ENCODE measurements around the gene PROX1.

Gene PROX1

DNA sequence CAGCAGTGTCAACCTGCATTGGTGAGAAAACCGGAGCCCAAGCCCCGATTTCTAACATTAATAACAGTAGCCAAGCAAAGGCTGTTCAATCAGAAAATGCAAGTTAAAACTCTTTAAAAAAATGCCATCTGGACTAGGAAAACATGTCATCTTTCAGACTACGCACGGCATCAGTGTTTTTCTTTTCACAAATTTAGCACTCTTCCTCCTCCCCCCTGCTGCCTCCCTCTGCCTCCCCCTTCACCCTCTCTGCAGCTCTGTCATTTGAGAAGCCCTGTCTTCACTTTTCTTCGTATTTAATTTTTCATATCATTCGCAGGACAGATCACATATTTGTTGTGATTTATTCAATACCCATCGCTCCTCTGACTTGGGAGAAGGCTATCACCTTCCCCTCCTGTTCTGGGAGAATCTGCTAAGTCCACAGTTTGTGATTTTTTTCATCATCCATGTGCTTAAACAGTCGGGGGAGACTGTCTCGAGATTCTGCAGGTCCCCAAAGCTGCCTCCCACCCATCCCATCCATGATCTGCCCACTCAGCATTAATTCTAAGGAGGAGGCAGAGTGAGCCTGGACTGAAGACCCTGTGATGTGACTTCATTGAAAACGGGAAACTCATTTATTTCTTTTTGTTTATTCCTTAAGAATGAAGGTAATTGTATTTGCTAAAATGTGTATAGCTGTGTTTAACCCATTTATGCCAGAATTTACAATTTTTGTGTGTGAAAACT lies 84.8 kb downstream of the PROX1 start:
- H3F3A ChIP-seq (ENCODE audit: insufficient read depth, low read length): no peaks in the 10 kb centered on the region
- H3K9me2 ChIP-seq (ENCODE audit: low read depth, low read length): no peaks in the 10 kb centered on the region
- no peaks in the 10 kb centered on the region for H4K20me1 ChIP-seq (ENCODE audit: insufficient read depth, low read length)
- no peak overlapping the region for H3K27ac ChIP-seq (ENCODE audit: low read depth, low read length, poor library complexity, severe bottlenecking)
- no peaks in the 10 kb centered on the region for H3K27me3 ChIP-seq (ENCODE audit: insufficient read depth, low read length)
- TF ChIP-seq EZH2 (IDR thresholded peaks at IDR 0.05; ENCODE audit: borderline replicate concordance, low read length) (no peak), CTCF (IDR thresholded peaks at IDR 0.05; ENCODE audit: low read length) (no peak)
- no peaks in the 10 kb centered on the region for H3K4me1 ChIP-seq (ENCODE audit: insufficient read depth, low read length, severe bottlenecking)
- H3K9ac ChIP-seq (ENCODE audit: low read length): no peak overlapping the region
- no peak overlapping the region for H3K4me3 ChIP-seq (ENCODE audit: low read depth, low read length, poor library complexity, severe bottlenecking)
- H3K79me2 ChIP-seq (ENCODE audit: insufficient read depth, low read length): no peaks in the 10 kb centered on the region
- no peak overlapping the region for H3K4me2 ChIP-seq (ENCODE audit: low read length)
- no peaks in the 10 kb centered on the region for H3K36me3 ChIP-seq (ENCODE audit: insufficient read depth, low read length)
- no peak overlapping the region for H2AFZ ChIP-seq (ENCODE audit: low read length)
- H3K9me3 ChIP-seq (ENCODE audit: low read length): no peaks in the 10 kb centered on the region

GRCh38 chr1:214074477-214074876 lies 86.7 kb downstream of the PROX1 start:
- no peak for TF ChIP-seq EZH2 (IDR thresholded peaks at IDR 0.05; ENCODE audit: borderline replicate concordance, low read length)
- no peak for TF ChIP-seq CTCF (IDR thresholded peaks at IDR 0.05; ENCODE audit: low read length)
- H3K27ac ChIP-seq (ENCODE audit: low read depth, low read length, poor library complexity, severe bottlenecking): no peak overlapping the region
- H4K20me1 ChIP-seq (ENCODE audit: insufficient read depth, low read length): no peaks in the 10 kb centered on the region
- no peaks in the 10 kb centered on the region for H3K79me2 ChIP-seq (ENCODE audit: insufficient read depth, low read length)
- H3K4me2 ChIP-seq (ENCODE audit: low read length): no peak overlapping the region
- no peak overlapping the region for H3K4me3 ChIP-seq (ENCODE audit: low read depth, low read length, poor library complexity, severe bottlenecking)
- no peaks in the 10 kb centered on the region for H3K27me3 ChIP-seq (ENCODE audit: insufficient read depth, low read length)
- no peaks in the 10 kb centered on the region for H3F3A ChIP-seq (ENCODE audit: insufficient read depth, low read length)
- H3K36me3 ChIP-seq (ENCODE audit: insufficient read depth, low read length): no peaks in the 10 kb centered on the region
- H3K4me1 ChIP-seq (ENCODE audit: insufficient read depth, low read length, severe bottlenecking): no peaks in the 10 kb centered on the region
- no peak overlapping the region for H3K9ac ChIP-seq (ENCODE audit: low read length)
- H3K9me2 ChIP-seq (ENCODE audit: low read depth, low read length): no peaks in the 10 kb centered on the region
- H3K9me3 ChIP-seq (ENCODE audit: low read length): no peaks in the 10 kb centered on the region
- H2AFZ ChIP-seq (ENCODE audit: low read length): no peak overlapping the region

DNA sequence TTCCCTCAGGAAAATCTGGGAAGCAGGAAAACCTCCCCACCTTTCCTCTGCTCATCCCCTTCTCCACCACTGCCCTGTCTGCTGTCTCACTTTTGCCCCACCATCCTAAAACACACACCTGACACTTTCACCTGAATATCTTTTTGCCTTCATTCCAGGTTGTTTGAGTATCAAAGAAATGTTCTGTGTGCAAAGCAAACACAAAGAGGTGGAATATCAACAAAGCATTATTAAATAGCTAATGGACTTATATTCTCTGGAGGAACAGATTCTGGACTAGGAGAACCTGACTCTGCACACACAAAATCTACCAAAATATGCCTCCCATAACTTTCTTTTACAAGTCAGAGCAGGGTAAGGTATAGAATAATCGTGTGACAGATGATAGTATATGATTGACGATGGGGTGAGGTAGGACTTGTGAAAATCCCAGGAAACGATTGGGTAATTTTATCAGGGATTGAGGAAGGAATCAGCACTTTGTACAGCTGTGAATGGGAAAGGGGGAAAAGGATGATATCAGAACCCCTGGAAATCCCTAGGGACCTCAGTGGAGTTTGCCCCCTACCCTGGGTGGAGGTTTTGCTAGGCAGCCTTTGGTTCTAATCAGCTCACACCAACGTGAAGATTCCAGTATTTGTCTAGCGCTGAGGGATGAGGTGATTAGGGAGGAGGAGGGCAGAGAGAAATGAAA lies 87.7 kb downstream of the PROX1 start:
- no peaks in the 10 kb centered on the region for H3K9me2 ChIP-seq (ENCODE audit: low read depth, low read length)
- TF ChIP-seq CTCF (IDR thresholded peaks at IDR 0.05; ENCODE audit: low read length): no peak
- no peaks in the 10 kb centered on the region for H3K9me3 ChIP-seq (ENCODE audit: low read length)
- no peaks in the 10 kb centered on the region for H3K79me2 ChIP-seq (ENCODE audit: insufficient read depth, low read length)
- H3K36me3 ChIP-seq (ENCODE audit: insufficient read depth, low read length): no peaks in the 10 kb centered on the region
- H2AFZ ChIP-seq (ENCODE audit: low read length): no peak overlapping the region
- no peak overlapping the region for H3K27ac ChIP-seq (ENCODE audit: low read depth, low read length, poor library complexity, severe bottlenecking)
- no peak overlapping the region for H3K9ac ChIP-seq (ENCODE audit: low read length)
- H3K4me1 ChIP-seq (ENCODE audit: insufficient read depth, low read length, severe bottlenecking): no peaks in the 10 kb centered on the region
- H3F3A ChIP-seq (ENCODE audit: insufficient read depth, low read length): no peaks in the 10 kb centered on the region
- no peaks in the 10 kb centered on the region for H4K20me1 ChIP-seq (ENCODE audit: insufficient read depth, low read length)
- no peak overlapping the region for H3K4me3 ChIP-seq (ENCODE audit: low read depth, low read length, poor library complexity, severe bottlenecking)
- no peak overlapping the region for H3K4me2 ChIP-seq (ENCODE audit: low read length)
- no peaks in the 10 kb centered on the region for H3K27me3 ChIP-seq (ENCODE audit: insufficient read depth, low read length)
